OCI-LY7 (cell line): Measurements from ENCODE around the gene C6orf132.

Experiments
- CTCF ChIP-seq: fragments of 200-600 bp; sonication (generic); conservative IDR thresholded peaks from 2 replicates; pipeline ENCODE4 v1.5.1; 2014; ENCODE audit warnings: mild to moderate bottlenecking, antibody characterized with exemption, low read length, moderate library complexity, mixed read lengths
- EZH2phosphoT487 ChIP-seq: fragments of 200-600 bp; sonication (generic); IDR thresholded peaks from 2 replicates; pipeline ENCODE4 v1.6.1; 2018; ENCODE audit warnings: low read depth, borderline replicate concordance, mild to moderate bottlenecking, mixed run types, antibody characterized with exemption, low read length, moderate library complexity, mixed read lengths

GRCh38 chr6:42176981-42177380 lies 34.6 kb upstream of the C6orf132 start:
- TF ChIP-seq CTCF: no peak
- no peak for TF ChIP-seq EZH2phosphoT487
